GM10266 (cell line): ENCODE data around the gene TMEM150A.
A peak's percentile ranks its signal among the peaks of the same experiment; 100 is the strongest.
"Not testable (repeated sequence)": the region's sequence is repeated elsewhere in the genome, so short reads cannot be mapped to it uniquely, and the experiment has no call there.

ENCODE experiments used
- DNase-seq: peaks from one replicate; pipeline ENCODE4 v3.0.0; 2012; ENCODE audit errors: extremely low spot score
- CTCF ChIP-seq: IDR thresholded peaks from 2 replicates; pipeline ENCODE4 v1.5.1; 2012; ENCODE audit warnings: mild to moderate bottlenecking, low read depth; ENCODE audit not compliant: control insufficient read depth, insufficient read depth; ENCODE audit errors: missing control alignments

TMEM150A gene

GRCh38 chr2:85611705-85612587, 9.4 kb upstream of the TMEM150A start, which contains the start of gene C2orf68:
Gene C2orf68 (minus strand): TSS chr2:85612066. CDS start chr2:85611984, 82 bp downstream.
- DNase-seq, result peak; percentile 96
- no peak for TF ChIP-seq CTCF

GRCh38 chr2:85611217-85611704, 8.8 kb upstream of the TMEM150A start:
- TF ChIP-seq CTCF, result no peak
- DNase-seq, result no peak

GRCh38 chr2:85607268-85608215, 5.0 kb upstream of the TMEM150A start:
- no peak for TF ChIP-seq CTCF
- DNase-seq, result no peak

- no peak for TF ChIP-seq CTCF
- no peak for DNase-seq
These were observed 3.6 kb upstream of the TMEM150A start for GRCh38 chr2:85606116-85606455.

GRCh38 chr2:85605406-85606115, 3.1 kb upstream of the TMEM150A start:
- DNase-seq, result no peak
- no peak for TF ChIP-seq CTCF

GRCh38 chr2:85604568-85605339, 2.3 kb upstream of the TMEM150A start:
- TF ChIP-seq CTCF, result no peak
- DNase-seq, result no peak

- DNase-seq, result not testable (repeated sequence)
These were observed 1.6 kb upstream of the TMEM150A start for GRCh38 chr2:85604133-85604444.
